Measurements from ENCODE around the gene SMIM8.
"Not testable (repeated sequence)": the region's sequence is repeated elsewhere in the genome, so short reads cannot be mapped to it uniquely, and the experiment has no call there.

SMIM8 gene, protein sequence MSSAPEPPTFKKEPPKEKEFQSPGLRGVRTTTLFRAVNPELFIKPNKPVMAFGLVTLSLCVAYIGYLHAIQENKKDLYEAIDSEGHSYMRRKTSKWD

DNA sequence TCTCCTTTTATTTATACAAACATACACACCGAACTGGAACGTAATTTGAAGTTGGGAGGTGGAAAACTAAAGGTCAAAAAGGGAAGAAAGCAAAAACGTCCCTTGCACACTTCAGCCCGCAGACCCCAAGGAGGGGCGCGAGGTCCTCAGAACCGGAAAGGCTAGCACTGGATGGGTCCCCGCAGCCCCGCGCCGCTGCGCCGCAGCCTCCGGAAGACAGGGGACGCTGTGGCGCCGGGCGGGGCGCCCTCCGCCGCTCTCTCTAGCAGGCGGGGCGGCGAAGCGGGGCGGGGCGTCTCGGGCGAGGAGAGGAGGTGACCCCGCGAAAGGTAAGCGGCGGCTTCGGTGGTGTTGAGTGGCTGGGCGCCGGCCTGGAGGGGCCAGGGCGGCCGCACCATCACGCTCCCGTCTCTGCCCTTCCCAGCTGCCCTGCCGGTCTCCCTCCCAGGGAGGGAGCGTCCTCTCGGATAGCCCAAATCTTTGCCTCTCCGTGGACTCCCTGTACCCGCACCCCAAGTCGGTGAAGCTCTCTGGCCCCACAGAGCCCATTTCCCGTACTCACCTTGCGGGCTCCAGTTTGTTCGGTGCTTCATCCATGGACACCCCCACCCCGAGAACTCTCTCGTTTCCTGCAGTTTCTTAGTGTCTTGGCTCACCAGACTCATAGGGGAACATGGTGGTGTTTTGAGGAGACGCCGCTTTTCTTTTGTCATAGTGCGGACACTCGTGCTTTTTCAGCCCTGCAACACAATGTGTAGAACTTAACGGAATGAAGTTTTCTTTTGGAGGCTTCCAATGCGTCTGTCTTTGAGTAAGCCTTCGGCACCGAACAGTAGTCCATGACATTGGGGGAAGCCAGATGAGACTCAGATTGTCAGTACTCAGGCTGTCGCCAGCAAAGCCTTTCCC, at the start of gene SMIM8:
Gene SMIM8 (plus strand): TSS at position 285 of the 909 bp plus-strand sequence. CDS start 14,444 bp downstream, outside the sequence.
- DNase-seq (ENCODE audit: low read depth in 2 of 2), result peak; percentile 69 to 72

DNA sequence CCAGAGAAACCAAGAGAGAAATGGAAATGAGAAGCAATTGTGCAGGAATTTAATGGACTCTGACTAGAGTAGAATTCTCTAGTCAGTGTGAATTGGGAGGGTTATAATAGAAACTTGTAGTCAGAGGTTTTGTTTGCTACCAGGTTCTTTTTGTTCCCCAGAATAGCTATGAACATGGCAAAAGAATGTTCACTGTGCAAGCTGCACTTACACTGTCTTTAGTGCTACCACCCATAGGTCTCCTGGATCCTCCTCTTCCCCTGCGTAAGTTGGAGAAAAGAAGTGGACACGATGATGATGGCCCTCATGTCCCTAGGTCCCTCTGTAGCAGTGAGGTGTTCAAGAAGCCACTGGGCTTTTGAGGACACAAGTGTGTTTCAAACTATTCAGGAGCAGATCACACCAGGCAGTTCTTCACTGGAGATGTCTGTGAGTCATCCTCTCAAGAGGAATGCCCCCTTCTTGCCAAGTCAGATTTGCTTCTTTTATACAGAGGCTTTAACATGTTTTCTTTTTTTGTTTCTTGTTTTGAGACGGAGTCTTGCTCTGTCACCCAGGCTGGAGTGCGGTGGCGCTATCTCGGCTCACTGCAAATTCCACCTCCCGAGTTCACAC, 47.6 kb upstream of the SMIM8 start:
- DNase-seq (ENCODE audit: low read depth in 2 of 2), result no peak

DNA sequence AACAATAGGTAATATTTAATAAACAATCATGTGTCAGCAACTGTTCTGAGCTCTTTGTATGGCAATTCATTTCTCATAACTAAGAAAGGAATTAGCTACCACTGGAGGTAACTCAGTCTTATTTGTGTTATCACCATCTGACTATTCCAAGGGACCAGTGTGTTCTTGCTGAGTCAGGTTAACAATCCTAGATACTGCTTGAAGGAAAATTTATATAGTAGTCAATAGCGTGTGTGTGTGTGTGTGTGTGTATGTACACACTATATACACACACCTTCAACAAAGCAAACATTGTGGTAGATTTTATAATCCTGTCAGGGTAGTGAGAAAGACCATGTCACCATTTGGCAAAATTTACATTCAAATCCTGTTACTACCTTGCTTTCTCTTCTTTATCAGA, 45.8 kb upstream of the SMIM8 start:
- no peak for DNase-seq (ENCODE audit: low read depth in 2 of 2)

DNA sequence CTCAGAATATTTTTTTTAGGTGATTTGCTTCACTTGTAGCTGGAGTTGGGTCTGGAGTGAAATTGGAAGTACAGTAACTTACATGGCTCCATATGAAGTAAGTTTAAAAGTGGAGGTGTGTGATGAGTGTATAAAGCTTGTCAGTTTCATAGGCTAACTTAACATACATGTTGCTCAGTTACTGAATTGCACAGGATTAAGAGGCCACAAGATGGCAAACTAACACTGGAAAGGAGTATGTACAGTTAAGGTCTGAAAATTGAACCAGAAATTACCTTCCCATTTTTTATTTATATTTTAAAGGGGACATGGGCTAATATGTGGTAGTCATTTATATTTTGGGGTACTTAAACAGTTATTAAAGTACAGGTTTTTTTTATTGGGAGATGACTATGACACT, 45.3 kb upstream of the SMIM8 start:
- DNase-seq (ENCODE audit: low read depth in 2 of 2), result no peak

DNA sequence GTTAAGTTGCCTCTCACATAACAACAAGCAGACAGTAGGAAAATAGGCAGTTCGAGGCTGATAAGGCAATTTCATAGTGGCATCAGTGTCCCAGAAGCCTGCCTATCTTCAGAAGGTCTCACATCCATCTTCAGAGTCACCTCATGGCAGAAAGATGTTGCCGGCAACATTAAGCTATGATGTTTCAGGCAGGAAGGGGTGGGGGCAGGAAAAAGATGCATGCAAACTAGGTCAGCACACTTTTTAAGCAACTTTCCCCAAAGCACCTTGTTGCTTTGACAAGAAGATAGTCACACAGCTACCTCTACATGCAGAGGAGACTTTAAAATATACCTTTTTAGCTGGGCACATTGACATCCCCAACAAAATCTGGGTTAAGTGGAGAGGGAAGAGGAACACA, 43.2 kb upstream of the SMIM8 start:
- no peak for DNase-seq (ENCODE audit: low read depth in 2 of 2)

DNA sequence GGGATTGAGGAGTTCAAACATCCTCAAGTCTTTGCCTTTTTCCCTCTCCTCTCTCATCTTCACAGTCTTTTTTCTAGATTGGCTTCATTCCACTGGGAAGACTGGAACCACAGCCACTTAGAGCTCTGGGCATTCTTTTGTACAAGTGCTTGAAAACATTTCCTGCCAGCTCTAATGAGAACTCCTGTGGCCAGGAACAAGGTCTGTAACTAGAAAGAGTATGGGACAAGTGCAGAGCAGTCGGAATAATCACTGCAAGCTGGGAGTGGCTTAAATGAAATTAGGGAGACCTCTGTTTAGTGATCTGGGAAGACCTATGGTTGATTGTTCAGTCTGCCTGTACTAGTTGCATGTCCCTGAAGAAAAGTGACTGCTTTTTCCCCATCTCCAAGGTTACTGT, 41.0 kb upstream of the SMIM8 start:
- DNase-seq (ENCODE audit: low read depth in 2 of 2), result no peak

DNA sequence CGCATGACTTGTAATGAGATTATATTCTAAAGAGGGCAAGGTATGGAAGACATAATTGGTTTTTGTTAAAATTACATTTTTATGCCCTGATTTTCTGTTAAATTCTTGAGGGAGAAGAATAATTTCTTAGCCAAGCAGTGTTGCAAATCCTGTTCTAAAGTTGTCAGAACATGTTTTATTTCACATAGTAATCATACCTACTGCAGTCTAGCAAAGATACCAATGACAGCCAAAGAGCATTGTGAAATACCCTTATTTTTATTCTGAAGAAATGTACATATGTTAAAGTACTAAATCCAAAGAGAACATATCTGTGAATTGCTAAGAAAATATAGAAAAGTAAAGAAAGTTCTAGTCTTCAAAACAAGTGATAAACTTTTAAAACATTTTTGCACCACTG, 39.6 kb upstream of the SMIM8 start:
- no peak for DNase-seq (ENCODE audit: low read depth in 2 of 2)

DNA sequence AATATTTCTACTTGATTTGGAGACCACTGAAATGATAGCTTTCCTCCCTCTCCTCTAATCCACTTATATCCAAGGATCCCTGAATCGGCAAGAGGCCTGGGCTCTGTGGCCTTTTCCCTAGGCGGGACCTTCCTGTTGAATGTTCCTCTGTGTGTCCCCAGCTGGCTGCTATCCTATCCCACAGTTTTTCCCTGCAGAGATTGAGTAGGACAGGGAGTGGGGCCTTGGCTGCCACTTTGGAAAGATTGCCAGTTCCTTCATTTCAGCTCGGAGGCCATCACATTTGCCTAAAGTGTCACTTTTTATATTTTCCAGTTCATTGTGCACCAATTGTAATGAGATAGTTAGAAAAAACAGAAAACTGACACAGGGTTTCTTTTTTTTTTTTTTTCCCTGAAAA, 38.9 kb upstream of the SMIM8 start:
- no peak for DNase-seq (ENCODE audit: low read depth in 2 of 2)

DNA sequence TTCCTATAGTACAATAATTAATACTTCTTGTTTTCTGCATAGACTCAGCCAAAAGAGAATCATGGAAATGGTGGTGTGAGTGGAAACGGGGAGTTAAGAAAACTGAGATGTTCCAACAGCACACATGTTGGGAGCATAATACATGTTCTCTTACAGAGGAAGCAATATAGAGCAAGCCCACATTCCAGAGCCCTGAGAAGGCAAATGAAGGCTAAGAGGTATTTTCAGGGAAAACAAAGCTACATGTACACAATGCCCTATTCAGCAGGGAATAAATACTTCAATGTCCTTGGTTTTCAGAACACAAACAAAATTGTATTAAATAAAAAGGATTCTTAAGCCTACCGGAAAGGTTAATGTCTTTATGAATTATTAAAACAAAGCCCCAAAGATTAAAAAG, 35.1 kb upstream of the SMIM8 start:
- DNase-seq (ENCODE audit: low read depth in 2 of 2), result no peak

DNA sequence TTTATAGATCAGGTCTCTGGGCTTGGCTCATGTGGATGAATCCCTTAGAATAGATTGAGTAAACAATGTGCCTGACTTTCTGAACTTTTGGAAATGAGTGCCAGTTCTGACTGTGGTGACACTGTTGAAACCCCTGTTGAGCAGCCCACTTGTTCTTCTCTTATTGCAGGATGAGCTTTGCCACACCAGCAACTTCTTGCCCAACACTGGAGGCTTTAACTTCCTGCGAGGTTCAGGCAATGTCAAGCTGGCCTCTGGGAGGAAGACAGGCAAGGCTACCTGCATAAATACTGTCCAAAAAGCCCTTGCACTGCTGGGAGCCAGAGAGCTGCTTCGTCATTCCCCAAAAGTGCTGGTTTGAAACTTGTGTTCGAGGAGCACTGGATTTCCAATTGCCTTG, 32.8 kb upstream of the SMIM8 start:
- no peak for DNase-seq (ENCODE audit: low read depth in 2 of 2)

DNA sequence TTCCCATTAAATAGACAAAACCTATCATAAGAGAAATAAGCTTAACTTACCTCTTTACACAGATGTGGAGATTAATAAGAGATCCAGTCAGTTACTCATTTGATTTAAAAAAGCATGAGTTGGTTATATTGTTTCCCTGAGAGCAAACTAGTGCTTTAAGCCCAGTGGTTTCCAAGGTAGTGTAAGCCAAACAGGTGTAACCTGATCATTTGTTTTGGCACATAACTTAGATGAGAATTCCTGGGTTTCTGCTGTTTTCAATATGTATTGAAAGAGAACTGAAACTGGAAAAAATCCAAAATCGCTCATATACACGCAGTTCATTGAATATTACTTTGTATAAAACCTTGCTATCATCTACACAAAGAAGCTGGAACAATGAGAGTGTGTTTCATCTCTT, 30.5 kb upstream of the SMIM8 start:
- no peak for DNase-seq (ENCODE audit: low read depth in 2 of 2)

DNA sequence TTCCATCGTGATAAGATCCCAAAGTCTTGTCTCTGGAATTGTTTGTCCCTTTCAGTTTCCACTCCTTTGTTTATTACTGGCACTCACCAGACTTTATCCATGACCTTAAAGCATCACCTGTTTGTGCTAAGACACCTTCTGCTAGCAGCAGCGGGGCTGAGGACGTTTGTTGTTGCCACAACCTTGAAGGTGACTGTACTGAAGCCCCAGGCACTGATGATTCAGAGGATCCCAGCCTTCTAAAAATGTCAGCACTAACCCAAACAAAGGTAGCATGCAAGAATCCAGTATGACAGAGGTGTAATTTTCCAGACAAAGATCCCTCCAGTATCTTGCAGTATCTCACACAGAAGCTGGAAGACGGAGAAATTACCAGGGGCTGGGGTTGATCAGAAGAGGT, 28.9 kb upstream of the SMIM8 start:
- DNase-seq (ENCODE audit: low read depth in 2 of 2), result no peak

DNA sequence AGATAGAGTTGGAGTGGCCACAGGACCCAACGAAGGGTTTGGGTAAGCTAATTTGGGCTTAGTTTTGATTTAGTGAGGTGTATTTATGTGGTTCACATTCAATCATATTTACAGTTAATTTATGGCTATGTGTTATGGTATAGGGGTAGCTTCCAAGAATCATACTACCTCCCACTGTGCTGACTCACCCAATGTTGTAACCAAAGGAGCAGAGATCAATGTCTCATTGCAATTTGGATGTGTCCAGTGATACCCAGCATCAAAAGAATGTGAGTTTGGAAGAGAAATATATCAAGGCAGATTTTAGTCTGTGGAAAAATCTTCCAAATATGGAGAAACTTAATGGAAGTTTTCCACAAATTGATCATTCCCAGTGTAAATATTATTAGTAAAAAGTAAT, 25.3 kb upstream of the SMIM8 start:
- no peak for DNase-seq (ENCODE audit: low read depth in 2 of 2)

DNA sequence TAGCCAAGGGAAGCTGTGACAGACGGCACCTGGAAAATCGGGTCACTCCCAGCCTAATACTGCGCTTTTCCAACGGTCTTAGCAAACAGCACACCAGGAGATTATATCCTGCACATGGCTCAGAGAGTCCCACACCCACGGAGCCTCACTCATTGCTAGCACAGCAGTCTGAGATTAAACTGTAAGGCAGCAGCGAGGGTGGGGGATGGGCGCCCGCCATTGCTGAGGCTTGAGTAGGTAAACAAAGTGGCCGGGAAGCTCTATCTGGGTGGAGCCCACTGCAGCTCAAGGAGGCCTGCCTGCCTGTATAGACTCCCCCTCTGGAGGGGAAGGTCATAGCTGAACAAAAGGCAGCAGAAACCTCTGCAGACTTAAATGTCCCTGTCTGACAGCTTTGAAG, 21.1 kb upstream of the SMIM8 start:
- not testable (repeated sequence) for DNase-seq (ENCODE audit: low read depth in 2 of 2)

DNA sequence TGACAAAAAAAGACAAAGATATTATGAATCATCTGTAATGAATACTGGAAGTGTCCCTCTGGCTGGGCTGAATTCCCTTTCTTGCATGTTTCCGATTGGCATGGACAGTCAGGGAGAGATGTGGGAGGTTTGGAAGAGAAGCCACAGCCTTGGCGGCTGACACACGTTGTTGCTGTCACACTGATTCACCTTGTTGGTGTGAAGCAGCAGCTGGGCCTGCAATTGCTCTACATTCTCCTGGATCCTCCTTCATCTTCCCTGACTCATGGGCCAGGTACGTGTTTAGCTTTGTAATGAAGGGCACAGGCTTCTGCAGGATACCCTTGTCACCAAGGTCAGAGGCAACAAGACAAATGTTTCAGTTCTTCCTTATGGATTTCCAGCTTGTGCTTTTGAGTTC, 13.4 kb upstream of the SMIM8 start:
- DNase-seq (ENCODE audit: low read depth in 2 of 2), result no peak

DNA sequence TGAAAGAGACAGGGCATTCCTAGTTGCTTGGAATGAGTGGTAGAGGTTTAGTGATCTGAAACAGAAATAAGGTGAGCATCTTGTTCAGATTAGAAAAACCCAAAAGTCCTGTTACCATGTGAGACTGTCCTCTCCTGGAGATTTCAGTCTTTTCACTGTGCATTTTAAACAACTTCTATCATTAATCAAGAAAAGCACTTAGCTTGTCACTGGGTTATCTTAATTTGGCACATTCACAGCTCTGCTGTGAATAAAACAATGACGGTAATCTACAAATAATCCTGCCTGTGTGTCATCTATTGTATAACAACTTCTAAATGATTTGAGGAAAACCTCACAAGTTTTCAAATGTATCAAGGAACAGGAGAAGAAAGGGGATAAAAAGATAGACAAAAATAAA, 9.5 kb upstream of the SMIM8 start:
- DNase-seq (ENCODE audit: low read depth in 2 of 2), result no peak

DNA sequence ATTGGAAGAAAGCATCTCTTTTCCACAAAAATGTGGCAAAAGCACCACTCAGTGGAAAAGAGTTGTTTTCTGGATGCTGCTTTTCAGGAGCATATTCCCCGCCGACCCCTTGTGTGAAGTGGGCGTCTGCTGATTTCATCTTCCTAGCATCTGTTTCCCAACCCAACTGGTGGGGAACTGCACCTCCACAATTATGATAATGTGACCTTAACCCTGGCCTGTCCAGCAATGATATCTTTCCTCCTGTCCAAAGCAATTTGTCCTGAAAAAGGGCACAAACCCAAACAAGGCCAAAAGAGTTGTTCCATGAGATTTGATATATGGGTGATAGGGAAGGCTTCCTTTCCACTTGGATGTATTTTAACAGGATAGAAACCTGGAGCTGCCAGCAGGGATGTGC, 7.3 kb upstream of the SMIM8 start:
- no peak for DNase-seq (ENCODE audit: low read depth in 2 of 2)

DNA sequence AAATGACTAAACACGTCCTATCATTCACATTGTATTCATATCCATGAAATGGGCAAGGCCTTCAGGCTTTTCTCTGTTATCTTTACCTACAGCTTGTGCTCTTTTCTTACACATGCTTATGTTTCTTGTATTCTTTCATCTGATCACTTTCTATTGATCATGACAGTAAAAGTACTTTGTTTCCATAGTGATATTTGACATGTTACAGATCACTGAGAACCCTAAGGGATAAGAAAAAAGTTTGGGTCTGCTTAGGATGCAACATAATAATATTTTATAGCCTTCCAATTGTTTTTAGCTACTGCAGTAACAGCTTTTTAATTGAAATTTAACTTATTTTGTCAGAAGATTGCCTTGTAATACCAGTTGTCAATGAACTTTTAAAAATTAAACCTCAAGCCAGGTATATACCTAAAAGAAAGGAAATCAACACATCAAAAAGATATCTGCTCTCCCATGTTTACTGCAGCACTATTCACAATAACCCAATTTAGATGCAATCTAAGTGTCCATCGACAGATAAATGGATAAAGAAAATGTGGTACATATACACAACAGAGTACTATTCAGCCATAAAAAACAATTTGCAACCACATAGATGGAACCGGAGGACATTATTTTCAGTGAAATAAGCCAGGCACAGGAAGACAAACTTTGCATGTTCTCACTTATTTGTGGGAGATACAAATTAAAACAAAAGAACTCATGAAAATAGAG, 3.0 kb upstream of the SMIM8 start:
- DNase-seq (ENCODE audit: low read depth in 2 of 2), result no peak

DNA sequence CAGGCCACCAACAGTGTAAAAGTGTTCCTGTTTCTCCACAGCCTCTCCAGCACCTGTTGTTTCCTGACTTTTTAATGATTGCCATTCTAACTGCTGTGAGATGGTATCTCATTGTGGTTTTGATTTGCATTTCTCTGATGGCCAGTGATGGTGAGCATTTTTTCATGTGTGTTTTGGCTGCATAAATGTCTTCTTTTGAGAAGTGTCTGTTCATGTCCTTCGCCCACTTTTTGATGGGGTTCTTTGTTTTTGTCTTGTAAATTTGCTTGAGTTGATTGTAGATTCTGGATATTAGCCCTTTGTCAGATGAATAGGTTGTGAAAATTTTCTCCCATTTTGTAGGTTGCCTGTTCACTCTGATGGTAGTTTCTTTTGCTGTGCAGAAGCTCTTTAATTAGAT, 1.5 kb downstream of the SMIM8 start:
- not testable (repeated sequence) for DNase-seq (ENCODE audit: low read depth in 2 of 2)

DNA sequence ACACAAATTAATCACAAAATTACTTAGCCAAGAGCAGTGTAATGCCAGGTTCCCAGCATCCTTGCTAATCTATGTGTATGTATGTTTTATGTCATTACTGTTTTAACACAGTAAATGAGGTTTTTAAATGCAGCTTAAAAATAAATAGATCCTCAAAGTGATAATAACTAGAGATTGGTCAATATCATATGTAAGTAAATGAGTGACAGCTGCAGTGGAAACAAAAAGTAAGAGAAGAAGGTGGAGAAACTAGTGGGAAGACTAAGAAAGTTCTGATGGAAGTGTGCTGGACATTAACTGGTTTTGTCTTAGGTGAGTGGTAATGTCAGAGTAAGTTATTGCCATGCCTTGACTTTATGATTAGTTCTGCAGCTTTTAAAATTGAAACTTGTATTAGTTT, 8.6 kb downstream of the SMIM8 start:
- no peak for DNase-seq (ENCODE audit: low read depth in 2 of 2)

DNA sequence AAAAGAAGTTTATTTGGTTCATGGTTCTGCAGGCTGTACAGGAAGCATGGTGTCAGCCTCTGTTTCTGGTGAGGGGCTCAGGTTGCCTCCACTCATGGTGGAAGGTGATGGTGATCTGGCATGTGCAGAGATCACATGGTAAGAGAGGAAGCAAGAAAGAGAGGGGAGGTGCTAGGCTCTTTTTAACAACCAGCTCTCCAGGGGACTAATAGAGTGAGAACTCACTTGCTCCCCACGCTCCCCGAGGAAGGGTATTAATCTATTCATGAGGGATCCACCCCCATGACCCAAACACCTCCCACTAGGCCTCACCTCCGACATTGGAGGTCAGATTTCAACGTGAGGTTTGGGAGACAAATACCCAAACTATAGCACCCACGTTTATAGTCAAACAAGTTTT, 10.6 kb downstream of the SMIM8 start:
- DNase-seq (ENCODE audit: low read depth in 2 of 2), result no peak

DNA sequence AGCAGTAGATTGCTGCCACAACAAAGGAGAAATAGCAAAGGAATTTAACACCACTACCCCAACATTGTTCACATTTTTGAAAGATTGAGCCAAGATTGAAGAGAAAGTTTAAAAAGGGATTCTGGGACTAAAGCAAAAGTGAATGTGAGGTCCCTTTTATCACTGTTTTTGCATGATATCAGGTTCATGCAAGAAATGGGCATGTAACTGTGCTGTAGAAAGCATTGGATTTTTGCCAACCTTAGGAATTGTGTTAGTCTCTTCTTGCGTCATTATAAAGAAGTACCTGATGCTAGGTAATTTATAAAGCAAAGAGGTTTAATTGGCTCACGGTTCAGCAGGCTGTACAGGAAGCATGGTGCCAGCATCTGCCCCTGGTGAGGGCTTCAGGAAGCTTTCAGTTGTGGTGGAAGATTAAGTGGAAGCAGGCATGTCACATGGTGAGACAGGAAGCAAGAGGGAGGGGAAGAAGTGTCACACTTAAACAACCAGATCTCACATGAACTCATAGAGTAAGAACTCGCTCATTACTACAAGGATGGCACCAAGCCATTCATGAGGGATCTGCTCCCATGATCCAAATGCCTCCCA, 11.3 kb downstream of the SMIM8 start:
- DNase-seq (ENCODE audit: low read depth in 2 of 2), result no peak
